Measurements from ENCODE around the gene MRPL19. TPM values are rescaled to one million over a fixed set of nuclear protein-coding genes. Genes with fewer than 3 reads are reported as not detected.

The MRPL19 gene
- total and polyA plus RNA-seq, 10 of the 15 experiments (the other 5 are each of a cell fraction or from before 2014, with no cell fraction given), result 13.1 to 99.0 (median 56.6) TPM

GRCh38 chr2:75710577-75711253, 64.1 kb downstream of the MRPL19 start, which contains the start of gene GCFC2 (continued):
- TF ChIP-seq E4F1 (IDR thresholded peaks at IDR 0.05; ENCODE audit: borderline replicate concordance, partially characterized antibody) (peak; percentile 56), MTA3 (IDR thresholded peaks at IDR 0.05; ENCODE audit: borderline replicate concordance, low read length) (no peak), HDAC2 (IDR thresholded peaks at IDR 0.05) (no peak), ELK1 (IDR thresholded peaks at IDR 0.05; ENCODE audit: low read depth, low read length) (peak; percentile 85), ZBTB40 (IDR thresholded peaks at IDR 0.05; ENCODE audit: borderline replicate concordance) (no peak; the same call in 1 of the 2 replicates), KLF5 (IDR thresholded peaks at IDR 0.05; ENCODE audit: partially characterized antibody) (peak; percentile 86), EGR1 (IDR thresholded peaks at IDR 0.05; ENCODE audit: borderline replicate concordance in 1 of 2, low read depth in 2 of 2, low read length in 2 of 2) (peak in 1 of 2 experiments; percentile 10; a peak in 1 of 3 replicates), ZNF274 (IDR thresholded peaks at IDR 0.05; ENCODE audit: insufficient read depth, insufficient read length) (no peak), GABPA (IDR thresholded peaks at IDR 0.05; ENCODE audit: low read depth) (peak; percentile 82), SMAD1 (IDR thresholded peaks at IDR 0.05; ENCODE audit: low read depth, partially characterized antibody) (no peak), CUX1 (IDR thresholded peaks at IDR 0.05; ENCODE audit: insufficient replicate concordance, low read depth, low read length) (no peak), IRF3 (IDR thresholded peaks at IDR 0.05) (no peak), RB1 (IDR thresholded peaks at IDR 0.05; ENCODE audit: borderline replicate concordance) (peak; percentile 71; the same call in 1 of the 2 replicates), DPF2 (IDR thresholded peaks at IDR 0.05) (peak; percentile 94; the same call in 1 of the 2 replicates), NR2F1 (conservative IDR thresholded peaks at IDR 0.05) (peak; percentile 80; the same call in 1 of the 2 replicates)
